Bronchial epithelial cell (primary cell): ENCODE measurements around the gene DTD1. TPM values are rescaled to one million over a fixed set of nuclear protein-coding genes. Genes with fewer than 3 reads are reported as not detected.
A peak's percentile ranks its signal among the peaks of the same experiment; 100 is the strongest.

Experiments
- DNase-seq: peaks from one replicate; pipeline ENCODE4 v3.0.0-alpha.2; 2010; ENCODE audit warnings: low read depth
- FAIRE-seq: peaks from 2 replicates; lab custom pipeline; 2011; peaks lifted over from hg19 to GRCh38; lab: Jason Lieb, UNC
- H3K27me3 ChIP-seq: 2 replicates; pipeline ENCODE4 v1.5.1; 2011; ENCODE audit warnings: low read length; ENCODE audit not compliant: control insufficient read depth, insufficient read depth
- H3K36me3 ChIP-seq: 2 replicates; pipeline ENCODE4 v1.5.1; 2011; ENCODE audit warnings: low read length; ENCODE audit not compliant: control insufficient read depth, insufficient read depth
- H3K4me3 ChIP-seq: 2 replicates; pipeline ENCODE4 v1.5.1; 2011; ENCODE audit warnings: mild to moderate bottlenecking, low read depth, low read length, control low read depth
- total RNA-seq: library from RNA; depleted of rRNA; stranded (reverse); fragments of >200 nt; gene quantifications from 2 replicates; pipeline ENCODE4 v1.2.1, GENCODE V29; 2014
- TF ChIP-seq, protein P1 (sequence below): IDR thresholded peaks from 2 replicates; pipeline ENCODE4 v1.5.1; 2011; ENCODE audit warnings: mild to moderate bottlenecking, moderate library complexity, low read length, control low read depth, inconsistent platforms; ENCODE audit not compliant: insufficient read depth, severe bottlenecking

DTD1 gene
- total RNA-seq, 1 donor from 2014 or later: 197 TPM

DNA sequence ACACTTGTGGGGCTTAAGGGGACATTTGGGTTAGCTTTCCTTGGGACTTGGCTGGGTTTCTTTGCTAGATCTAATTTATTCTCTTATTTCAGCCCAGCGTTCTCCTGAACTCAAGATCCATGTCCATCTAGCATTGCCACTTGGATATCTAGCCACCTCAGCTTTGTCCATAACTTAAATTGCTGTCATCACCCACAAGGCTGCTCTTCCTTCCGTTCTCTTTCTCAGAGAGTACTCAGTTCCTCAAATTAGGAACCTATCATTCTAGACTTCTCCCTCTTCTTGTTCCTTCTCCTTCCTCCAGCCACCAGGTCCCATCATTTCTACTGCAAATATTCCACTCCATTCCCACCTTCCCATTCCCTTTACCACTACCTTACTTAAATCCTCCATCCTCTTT is 16.3 kb upstream of the DTD1 start:
- Histone ChIP-seq H3K4me3 (no peak overlapping the region), H3K27me3 (no peaks in the 10 kb centered on the region), H3K36me3 (peaks cover 1% of the 10 kb centered on the region)
- FAIRE-seq: no peak
- TF ChIP-seq, protein P1, sequence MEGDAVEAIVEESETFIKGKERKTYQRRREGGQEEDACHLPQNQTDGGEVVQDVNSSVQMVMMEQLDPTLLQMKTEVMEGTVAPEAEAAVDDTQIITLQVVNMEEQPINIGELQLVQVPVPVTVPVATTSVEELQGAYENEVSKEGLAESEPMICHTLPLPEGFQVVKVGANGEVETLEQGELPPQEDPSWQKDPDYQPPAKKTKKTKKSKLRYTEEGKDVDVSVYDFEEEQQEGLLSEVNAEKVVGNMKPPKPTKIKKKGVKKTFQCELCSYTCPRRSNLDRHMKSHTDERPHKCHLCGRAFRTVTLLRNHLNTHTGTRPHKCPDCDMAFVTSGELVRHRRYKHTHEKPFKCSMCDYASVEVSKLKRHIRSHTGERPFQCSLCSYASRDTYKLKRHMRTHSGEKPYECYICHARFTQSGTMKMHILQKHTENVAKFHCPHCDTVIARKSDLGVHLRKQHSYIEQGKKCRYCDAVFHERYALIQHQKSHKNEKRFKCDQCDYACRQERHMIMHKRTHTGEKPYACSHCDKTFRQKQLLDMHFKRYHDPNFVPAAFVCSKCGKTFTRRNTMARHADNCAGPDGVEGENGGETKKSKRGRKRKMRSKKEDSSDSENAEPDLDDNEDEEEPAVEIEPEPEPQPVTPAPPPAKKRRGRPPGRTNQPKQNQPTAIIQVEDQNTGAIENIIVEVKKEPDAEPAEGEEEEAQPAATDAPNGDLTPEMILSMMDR: no peak
- no peak for DNase-seq

DNA sequence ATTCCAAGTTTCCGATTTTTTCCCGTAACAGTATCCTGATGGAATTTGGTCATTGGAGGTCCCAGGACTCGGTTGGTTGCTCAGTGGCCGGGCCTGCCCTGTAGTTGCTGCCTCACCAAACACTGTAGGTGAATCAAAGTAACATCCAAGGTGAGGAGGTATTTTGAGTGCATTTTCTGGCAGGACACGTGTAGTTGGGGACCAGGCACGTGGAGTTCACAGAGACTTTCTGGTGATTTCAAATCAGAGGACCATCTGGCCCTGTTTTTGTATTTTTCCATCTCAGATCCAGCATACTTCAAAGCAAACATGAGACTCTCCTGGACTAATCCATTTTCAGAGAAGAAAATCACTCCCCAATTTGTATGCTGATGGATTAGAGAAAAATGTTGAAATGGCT is 9.9 kb upstream of the DTD1 start:
- H3K36me3 ChIP-seq: no peaks in the 10 kb centered on the region
- no peak overlapping the region for H3K4me3 ChIP-seq
- no peaks in the 10 kb centered on the region for H3K27me3 ChIP-seq
- TF ChIP-seq, protein P1: no peak
- FAIRE-seq (no peak), DNase-seq (no peak)

DNA sequence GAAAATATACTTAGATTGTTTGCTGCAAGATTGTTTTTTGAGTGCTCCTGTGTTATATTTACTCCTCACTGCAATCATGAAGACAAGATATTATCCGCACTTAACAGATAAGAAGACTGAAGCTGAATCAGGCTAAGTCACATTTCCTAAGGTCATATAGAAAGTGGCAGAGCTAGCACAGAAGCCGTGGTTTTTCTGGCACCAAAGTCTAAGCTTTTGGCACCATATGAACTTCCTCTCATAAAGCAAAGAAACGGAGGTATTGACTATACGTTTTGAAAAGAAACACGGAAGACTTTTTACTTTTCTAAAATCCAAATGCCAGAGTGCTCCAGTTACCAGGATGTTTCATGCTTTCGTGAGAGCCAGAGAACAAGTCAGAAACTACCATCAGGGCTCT is 9.3 kb upstream of the DTD1 start:
- TF ChIP-seq, protein P1: no peak
- Histone ChIP-seq H3K4me3 (no peak overlapping the region), H3K36me3 (no peaks in the 10 kb centered on the region), H3K27me3 (no peaks in the 10 kb centered on the region)
- FAIRE-seq: no peak
- no peak for DNase-seq

DNA sequence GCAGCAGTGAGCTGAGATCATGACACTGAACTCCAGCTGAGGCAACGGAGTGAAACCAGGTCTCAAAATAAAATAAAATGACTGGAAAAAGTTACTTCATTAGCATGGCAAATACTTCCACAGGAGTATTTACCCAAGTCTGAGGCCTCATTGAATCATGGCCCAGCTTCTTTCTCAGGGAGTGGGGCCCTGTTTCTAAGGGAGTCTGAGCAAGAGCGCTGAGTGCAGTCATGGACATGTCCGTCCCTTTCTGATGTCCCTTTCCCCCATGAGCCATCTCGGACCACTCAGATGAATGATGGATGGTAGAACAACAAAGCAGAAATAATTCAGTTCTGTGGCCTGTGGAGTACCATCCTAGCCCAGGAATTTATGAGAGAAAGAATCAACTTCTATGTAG is 7.8 kb upstream of the DTD1 start:
- Histone ChIP-seq H3K4me3 (no peak overlapping the region), H3K36me3 (no peaks in the 10 kb centered on the region), H3K27me3 (no peaks in the 10 kb centered on the region)
- DNase-seq (no peak), FAIRE-seq (no peak)
- TF ChIP-seq, protein P1: no peak

DNA sequence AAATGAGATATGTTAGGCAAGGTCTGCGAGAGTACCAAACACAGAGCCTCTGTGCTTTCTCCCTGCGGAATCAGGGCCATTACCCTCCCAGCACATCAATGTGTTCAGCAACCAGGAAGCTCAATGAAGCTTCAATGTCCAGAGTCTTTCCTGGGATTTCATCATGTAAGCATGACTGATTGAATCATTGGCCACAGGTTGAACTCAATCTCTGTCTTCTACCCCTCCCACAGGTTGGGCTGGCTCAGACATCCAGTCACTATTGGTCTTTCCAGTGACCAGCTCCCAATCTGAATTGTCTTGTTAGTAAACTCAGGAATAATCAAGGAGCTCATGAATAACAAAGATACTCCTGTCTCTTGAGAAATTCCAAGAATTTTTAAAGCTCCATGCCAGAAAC is 2.7 kb upstream of the DTD1 start:
- Histone ChIP-seq H3K27me3 (no peaks in the 10 kb centered on the region), H3K4me3 (no peak overlapping the region), H3K36me3 (no peaks in the 10 kb centered on the region)
- FAIRE-seq (peak; percentile 93), DNase-seq (peak; percentile 74)
- TF ChIP-seq, protein P1: no peak

DNA sequence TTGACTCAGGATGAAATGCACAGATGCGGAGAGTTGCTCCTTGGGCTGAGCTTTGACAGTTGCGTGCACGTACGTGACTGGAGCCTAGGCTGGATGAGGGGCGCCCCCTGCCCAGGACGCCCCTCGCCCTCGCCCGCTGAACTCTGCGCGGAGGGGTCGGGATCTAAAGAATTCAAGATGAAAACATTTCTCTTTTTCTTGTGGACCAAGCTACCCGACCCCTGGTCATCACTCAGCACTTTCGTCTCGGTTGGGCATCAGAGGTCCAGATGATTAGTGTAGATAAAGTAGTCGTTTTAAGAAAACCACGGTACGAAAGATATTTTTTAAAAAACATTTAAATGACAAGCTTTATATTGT is 700 bp downstream of the DTD1 start:
- no peak for DNase-seq
- peak overlapping the region; percentile 61 for H3K4me3 ChIP-seq
- TF ChIP-seq, protein P1: no peak
- H3K27me3 ChIP-seq: no peaks in the 10 kb centered on the region
- no peaks in the 10 kb centered on the region for H3K36me3 ChIP-seq
- FAIRE-seq: no peak
